Melanocyte of skin (primary cell): ENCODE data around the gene STX5. TPM values are rescaled to one million over a fixed set of nuclear protein-coding genes. Genes with fewer than 3 reads are reported as not detected.

Experiments used
- small RNA-seq, 2 donors: library from RNA; depleted of rRNA; stranded (forward); fragments of <200 nt; gene quantifications; one replicate each; pipeline ENCODE3, GENCODE V24; 2012
- total RNA-seq, 2 donors: library from RNA; depleted of rRNA; stranded (reverse); fragments of >200 nt; gene quantifications; 2 replicates each; pipeline ENCODE4 v1.2.3, GENCODE V29; 2012

The STX5 gene, protein sequence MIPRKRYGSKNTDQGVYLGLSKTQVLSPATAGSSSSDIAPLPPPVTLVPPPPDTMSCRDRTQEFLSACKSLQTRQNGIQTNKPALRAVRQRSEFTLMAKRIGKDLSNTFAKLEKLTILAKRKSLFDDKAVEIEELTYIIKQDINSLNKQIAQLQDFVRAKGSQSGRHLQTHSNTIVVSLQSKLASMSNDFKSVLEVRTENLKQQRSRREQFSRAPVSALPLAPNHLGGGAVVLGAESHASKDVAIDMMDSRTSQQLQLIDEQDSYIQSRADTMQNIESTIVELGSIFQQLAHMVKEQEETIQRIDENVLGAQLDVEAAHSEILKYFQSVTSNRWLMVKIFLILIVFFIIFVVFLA
- 10 to 100 TPM; 22.0 to 26.5 TPM for total RNA-seq

DNA sequence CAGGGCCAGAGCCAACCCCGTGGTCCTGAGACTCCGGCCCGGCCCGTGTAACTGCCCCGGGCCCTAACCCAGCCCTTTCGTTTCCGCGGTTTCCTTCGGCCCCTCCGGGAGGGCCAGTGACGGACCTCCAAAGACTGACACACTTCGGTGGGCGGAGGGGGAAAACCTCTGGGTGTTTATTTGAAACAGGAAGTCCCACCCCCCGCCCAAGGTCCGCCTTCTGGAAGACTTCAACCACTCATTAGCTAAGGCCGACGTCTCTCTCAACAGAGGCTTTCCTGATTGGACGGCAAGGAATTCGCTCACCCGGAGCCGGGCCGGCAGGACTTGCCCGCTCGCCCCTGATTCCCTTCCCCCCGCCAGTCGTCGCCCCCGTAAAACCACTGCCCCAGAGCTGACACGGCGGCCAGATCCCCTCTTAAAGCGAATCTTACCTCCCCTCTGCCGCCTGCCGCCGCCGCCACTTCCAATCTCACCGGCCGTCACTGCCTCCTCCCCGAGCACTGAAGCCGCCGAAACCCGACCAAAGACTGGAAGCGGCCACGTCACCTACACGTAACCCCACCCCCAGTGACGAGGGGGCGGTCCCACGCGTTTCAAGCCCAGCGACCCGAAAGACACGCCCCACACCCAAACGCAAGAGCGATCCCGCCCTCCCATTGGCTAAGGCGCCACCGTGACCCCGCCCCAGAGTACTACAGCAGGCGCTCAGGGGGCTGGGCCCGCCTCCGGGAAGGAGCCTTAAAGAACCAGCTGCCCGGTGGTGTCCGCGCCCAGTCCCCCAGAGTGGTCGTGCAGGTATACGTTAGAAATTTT, at the start of gene STX5:
STX5 (minus strand) TSS at position 532 of the 816 bp plus-strand sequence. CDS start 808 bp downstream, outside the sequence.

DNA sequence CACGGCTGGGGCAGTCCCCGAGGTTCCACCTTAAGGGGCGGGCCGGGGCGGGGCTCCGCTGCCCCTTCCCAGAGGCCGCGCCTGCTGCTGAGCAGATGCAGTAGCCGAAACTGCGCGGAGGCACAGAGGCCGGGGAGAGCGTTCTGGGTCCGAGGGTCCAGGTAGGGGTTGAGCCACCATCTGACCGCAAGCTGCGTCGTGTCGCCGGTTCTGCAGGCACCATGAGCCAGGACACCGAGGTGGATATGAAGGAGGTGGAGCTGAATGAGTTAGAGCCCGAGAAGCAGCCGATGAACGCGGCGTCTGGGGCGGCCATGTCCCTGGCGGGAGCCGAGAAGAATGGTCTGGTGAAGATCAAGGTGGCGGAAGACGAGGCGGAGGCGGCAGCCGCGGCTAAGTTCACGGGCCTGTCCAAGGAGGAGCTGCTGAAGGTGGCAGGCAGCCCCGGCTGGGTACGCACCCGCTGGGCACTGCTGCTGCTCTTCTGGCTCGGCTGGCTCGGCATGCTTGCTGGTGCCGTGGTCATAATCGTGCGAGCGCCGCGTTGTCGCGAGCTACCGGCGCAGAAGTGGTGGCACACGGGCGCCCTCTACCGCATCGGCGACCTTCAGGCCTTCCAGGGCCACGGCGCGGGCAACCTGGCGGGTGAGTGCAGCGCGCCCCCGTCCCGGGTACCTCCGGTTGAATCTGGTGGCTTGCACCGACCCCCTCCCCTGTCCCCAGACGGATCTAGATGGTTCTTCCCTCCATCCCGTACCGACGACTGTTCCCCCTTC, 49.1 kb upstream of the STX5 start, which contains the start of gene SLC3A2:
SLC3A2 (plus strand) TSS at position 94 of the 776 bp plus-strand sequence; CDS start at position 222, 128 bp downstream.

DNA sequence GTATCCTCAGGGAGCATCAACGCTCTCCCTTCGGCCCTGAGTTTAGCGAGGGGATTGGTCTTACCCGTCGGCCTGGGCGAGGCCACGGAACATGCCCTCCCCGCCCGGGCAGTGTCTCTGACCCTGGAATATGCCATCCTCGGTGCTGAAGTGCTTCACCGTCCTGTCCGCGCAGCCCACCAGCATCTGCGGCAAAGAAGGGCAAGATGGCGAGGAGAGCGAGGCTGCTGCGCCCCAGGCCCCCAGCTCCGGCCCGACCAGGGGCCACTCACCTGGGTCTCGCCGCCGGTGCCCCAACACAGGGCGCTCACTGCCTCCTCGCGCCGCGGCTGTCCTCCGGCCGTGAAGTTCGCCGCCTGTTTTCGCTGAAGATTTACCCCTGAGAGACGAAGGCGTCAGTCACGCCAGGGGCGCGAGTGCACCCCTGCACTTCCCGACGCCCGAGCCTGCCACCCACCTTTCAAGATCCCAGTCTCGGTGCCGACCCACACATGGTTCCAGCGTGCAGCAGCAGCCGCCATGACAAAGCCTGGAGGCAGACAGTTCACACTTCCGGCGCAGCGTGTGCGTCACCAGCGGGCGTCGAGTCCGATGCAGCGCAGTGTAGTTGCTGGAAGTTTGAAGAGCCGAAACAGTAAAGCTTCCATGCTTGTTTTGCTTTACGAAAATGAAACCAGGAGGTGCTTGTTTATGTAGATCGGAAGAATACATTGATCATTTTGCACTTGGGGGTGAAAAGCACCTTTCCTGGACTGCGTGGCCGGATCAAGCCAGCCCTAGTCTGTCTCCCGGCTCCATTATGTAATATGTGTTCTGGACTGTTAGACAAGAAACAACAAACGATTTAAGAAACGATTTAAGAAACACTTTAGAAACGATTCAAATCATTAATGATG, 7.4 kb upstream of the STX5 start, which contains the start of gene WDR74:
WDR74 (minus strand) TSS at position 541 of the 896 bp plus-strand sequence; CDS start at position 521, 20 bp downstream.

DNA sequence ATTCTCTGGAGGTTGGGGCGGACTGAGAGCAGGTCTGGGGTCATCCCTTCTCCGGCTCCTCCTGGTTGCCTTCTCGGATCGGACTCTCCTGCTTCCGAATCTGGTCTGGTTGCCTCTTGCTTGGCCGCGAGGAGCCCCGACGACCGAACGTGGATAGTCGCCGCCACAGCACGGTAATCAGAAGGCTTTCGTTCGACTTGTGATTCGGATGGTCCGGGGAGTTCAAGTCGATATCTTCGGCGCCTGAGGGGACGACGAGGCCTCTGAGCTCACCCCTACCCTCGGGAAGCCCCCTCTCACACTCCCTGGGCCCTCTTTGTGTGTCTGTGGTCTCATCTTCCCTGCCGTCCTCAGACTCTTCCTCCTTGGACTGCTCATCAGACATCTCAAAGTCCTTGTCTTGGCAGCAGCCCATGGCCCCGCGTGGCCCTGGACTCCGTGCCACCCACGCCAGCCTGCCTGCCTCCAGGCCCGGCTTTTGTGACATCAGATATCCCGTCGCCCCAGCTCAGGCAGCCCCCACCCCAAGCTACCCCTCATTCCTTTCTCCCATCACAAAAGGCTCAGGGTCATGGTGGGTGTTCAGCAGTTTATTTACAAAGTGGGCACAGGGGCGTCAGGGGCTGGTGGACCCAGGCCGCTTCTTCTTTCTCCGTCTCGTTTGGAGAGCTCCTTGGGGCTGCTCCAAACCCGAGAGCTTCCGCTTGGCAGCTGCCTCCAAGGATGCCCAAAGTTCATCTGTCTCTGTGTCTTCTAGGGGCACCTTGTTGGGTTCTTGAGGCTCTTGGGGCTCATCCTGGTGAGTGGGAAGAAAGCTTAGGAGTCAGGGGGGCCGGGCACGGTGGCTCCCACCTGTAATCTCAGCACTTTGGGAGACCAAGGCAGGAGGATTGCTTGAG, 734 bp upstream of the STX5 start, which contains the start of gene TEX54:
TEX54 (minus strand) TSS at position 506 of the 899 bp plus-strand sequence.

DNA sequence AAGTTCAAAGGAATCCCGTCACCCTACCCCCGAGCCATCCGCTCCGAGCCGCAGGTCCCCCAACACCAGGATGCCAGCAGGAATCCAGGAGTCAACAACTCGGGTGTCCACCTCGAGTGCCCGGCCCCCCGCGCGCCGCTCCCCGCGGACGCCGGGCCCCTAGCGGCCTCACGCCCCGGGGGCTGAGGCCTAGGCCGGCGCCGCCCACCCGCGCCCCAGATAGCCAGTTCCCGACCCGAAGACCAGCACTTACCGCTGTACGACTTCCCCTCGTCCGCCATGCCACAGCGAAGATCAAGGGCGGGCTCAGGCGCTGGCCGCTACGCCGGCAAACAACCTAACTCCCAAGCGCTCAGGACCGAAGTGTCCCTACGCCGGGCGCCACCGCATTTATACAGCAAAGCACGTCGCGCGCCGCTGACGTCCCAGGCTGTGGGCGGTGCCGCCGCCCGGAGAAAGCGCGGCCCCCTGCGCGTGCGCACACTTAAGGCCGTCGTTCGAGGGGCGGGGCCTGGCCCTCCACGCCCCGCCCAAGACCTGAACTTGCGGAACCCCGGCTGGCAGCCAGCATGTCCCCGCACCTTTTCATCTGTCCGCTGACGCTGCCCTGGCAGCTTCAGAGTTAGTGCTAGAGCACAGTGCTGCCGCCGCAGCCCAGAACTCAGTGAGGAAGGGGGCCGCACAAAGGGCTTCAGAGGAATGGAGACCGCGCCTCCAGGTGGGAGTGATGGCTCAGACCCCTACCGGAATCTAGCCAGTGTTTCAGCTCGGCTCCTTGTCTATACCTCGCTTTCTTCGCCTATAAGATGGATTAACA, 26.6 kb downstream of the STX5 start, which contains the start of gene NXF1:
NXF1 (minus strand) TSS at position 365 of the 817 bp plus-strand sequence; CDS start at position 281, 84 bp downstream.

DNA sequence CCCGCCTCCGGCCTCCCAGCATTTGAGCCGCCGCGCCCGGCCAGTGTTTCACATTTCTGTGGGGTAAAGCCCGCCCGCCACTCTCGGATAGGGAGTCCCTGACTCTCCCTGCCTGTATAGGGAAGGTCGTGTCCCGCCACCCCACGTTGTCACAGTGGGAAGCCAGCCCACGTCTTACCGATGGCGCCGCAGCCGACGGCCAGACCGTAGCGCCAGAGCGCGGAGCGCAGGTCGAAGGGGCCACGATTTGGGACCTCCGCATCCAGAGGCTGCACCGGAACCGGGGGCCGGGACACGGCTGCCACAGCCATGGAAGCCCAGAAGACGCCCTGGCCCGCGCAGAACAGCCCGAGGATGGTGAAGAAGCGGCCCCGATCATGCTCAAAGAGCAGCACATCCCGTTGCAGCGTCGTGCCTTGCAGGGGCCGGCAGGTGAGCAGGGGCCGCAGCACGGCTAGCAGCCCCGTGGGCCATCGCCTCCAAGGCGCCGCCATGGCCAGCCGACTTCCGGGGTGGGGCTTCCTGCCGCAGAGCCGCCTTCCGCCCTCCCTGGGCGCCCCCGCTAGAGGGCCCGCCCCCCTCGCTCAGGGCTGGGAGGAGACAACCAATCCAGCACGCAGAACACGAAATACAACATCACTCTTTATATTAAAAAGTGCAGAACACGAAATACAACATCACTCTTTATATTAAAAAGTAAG, 40.2 kb downstream of the STX5 start, which contains the start of gene TMEM223:
TMEM223 (minus strand) TSS at position 506 of the 701 bp plus-strand sequence; CDS start at position 494, 12 bp downstream.

DNA sequence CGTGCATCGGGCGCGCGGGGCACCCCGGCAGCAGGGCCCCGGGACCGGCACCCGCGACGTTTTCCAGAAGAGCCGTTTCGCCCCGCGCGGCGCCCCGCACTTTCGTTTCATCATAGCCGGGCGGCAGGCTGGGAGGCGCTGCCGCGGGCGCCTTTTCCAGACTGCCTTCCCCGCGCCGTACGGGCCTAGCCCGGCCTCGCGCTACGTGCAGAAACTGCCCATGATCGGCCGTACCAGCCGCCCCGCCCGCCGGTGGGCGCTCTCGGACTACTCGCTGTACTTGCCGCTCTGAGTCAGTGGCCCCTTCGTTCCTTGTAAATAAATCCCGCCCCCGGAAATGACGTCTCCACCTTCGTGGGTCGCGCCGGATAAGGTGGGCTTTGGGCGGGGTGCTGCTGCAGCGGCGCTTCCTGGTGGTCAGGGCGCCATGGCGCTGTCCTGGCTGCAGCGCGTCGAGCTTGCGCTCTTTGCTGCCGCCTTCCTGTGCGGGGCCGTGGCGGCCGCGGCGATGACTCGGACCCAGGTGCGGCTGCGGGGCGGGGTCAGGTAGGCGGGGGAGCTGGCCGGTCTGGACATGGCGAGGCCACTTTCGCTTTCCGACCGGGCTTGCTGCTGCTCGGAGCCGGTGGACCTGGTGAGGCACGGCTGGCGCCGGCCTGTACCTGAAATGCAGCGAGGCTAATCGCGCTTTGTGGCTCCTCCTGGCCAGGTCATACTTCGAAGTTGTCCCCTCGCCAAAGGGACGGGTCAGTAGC, 44.7 kb downstream of the STX5 start, which contains the start of gene TMEM179B:
TMEM179B (plus strand) TSS at position 398 of the 755 bp plus-strand sequence; CDS start at position 428, 30 bp downstream.

DNA sequence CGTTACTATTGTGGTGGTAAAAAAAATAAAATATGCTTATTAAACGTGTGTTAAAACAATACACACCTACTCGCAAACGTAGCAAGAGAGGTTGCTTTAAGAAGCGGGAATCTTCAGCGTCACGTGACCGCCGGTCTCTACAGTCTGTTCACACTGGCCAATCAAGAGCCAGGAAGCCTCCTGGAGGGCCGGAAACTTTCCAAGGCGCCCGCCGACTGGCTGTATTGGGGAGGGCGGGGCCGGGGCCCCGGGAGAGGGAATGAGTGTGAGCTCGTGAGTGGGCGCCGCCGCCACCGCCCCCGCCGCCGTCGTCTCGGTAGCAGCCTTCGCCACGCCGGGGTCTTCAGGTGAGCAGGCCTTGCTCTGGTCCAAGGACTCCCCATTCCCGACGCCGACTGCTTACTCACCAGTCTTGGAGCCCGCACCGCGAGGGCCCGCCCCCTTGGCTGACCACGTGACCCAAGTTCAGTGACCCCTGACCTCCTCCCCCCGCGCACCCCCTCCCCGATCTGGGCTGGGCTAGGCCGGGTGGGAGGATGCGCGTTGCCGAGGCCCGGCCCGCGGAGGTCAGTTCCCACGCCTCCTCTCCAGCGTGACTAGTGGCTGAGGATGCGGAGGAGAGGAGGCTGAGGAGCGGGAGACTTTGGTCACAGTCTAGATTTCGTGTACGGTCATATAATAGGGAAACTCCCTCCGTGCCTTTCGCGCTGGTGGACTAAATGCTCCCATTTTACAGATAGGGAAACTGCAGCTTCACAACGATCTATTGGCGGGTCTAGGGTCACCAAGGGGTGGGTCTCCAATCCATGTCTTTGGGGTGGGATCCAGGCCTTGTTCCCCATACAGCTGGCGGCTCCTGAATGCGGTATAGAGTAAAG, 60.5 kb downstream of the STX5 start, which contains the start of gene TAF6L:
TAF6L (plus strand) TSS at position 253 of the 878 bp plus-strand sequence. CDS start 4,388 bp downstream, outside the sequence.

Small RNA genes lying within 50 kb of the gene (small RNA-seq; reads per million reads assigned to genes)
- gene MIR6514: 1.1 to 1.7 reads per million in 2 donors
- 0 reads per million in 2 donors for gene RF00099
- 0 reads per million in 2 donors for gene RNU6-118P
- gene SNORD22: 0 reads per million in 2 donors
- gene SNORD26: 0 reads per million in 2 donors
- 0 reads per million in 2 donors for gene SNORD27
- 0 reads per million in 2 donors for gene SNORD28
- gene SNORD30: 66.9 to 73.6 reads per million in 2 donors

Other genes starting within 250 kb of the STX5 start
- 1 to 10 TPM; 6.5 to 7.0 TPM for gene TUT1, start 240.5 kb downstream of the STX5 start, total RNA-seq
- 100 to 1,000 TPM; 102 to 164 TPM for gene MTA2, start 230.2 kb downstream of the STX5 start, total RNA-seq
- 10 to 100 TPM; 15.3 to 19.3 TPM for gene EML3, start 219.3 kb downstream of the STX5 start, total RNA-seq
- gene ROM1, start 218.8 kb downstream of the STX5 start, total RNA-seq: 1 to 10 TPM in 1 of 2 donors, under 1 TPM in 1; 1.00 to 1.0 TPM
- 10 to 100 TPM; 50.3 to 51.3 TPM for gene B3GAT3, start 210.1 kb downstream of the STX5 start, total RNA-seq
- gene GANAB, start 185.4 kb downstream of the STX5 start, total RNA-seq: 100 to 1,000 TPM; 140 to 155 TPM
- 10 to 100 TPM; 26.2 to 28.0 TPM for gene INTS5, start 178.7 kb downstream of the STX5 start, total RNA-seq
- 10 to 100 TPM; 26.5 to 36.0 TPM for gene C11orf98, start 166.8 kb downstream of the STX5 start, total RNA-seq
- 1 to 10 TPM; 6.7 to 7.6 TPM for gene CSKMT, start 166.7 kb downstream of the STX5 start, total RNA-seq
- 1 to 10 TPM; 5.9 to 7.3 TPM for gene UQCC3, start 160.4 kb downstream of the STX5 start, total RNA-seq
- gene LBHD1, start 159.8 kb downstream of the STX5 start, total RNA-seq: 1 to 10 TPM; 4.3 to 5.5 TPM
- 10 to 100 TPM; 59.2 to 83.9 TPM for gene UBXN1, start 153.0 kb downstream of the STX5 start, total RNA-seq
- 1 to 10 TPM; 1.0 to 1.3 TPM for gene LRRN4CL, start 142.5 kb downstream of the STX5 start, total RNA-seq
- 10 to 100 TPM; 70.3 to 71.9 TPM for gene BSCL2, start 124.6 kb downstream of the STX5 start, total RNA-seq
- not detected for gene GNG3, start 124.4 kb downstream of the STX5 start, total RNA-seq
- 10 to 100 TPM in 1 of 2 donors, 1 to 10 TPM in 1; 5.7 to 10.3 TPM for gene HNRNPUL2, start 104.6 kb downstream of the STX5 start, total RNA-seq
- gene TTC9C, start 103.6 kb downstream of the STX5 start, total RNA-seq: 10 to 100 TPM; 27.2 to 33.6 TPM
- 10 to 100 TPM in 1 of 2 donors, 1 to 10 TPM in 1; 6.3 to 14.5 TPM for gene ZBTB3, start 77.9 kb downstream of the STX5 start, total RNA-seq
- gene POLR2G, start 70.5 kb downstream of the STX5 start, total RNA-seq: 10 to 100 TPM; 37.9 to 72.9 TPM
- gene TAF6L, start 60.7 kb downstream of the STX5 start, total RNA-seq: 10 to 100 TPM; 28.0 to 31.0 TPM
- gene TMEM179B, start 44.6 kb downstream of the STX5 start, total RNA-seq: 10 to 100 TPM; 50.3 to 60.6 TPM
- gene TMEM223, start 40.0 kb downstream of the STX5 start, total RNA-seq: 10 to 100 TPM; 14.5 to 23.0 TPM
- gene NXF1, start 26.6 kb downstream of the STX5 start, total RNA-seq: 10 to 100 TPM; 31.7 to 32.0 TPM
- not detected for gene TEX54, start 790 bp upstream of the STX5 start, total RNA-seq
- 10 to 100 TPM; 33.7 to 87.9 TPM for gene WDR74, start 7.5 kb upstream of the STX5 start, total RNA-seq
- 100 to 1,000 TPM; 486 to 693 TPM for gene SLC3A2, start 48.8 kb upstream of the STX5 start, total RNA-seq
- gene CHRM1, start 89.3 kb upstream of the STX5 start, total RNA-seq: 1 to 10 TPM in 1 of 2 donors, under 1 TPM in 1; under 0.01 to 1.3 TPM
- gene SLC22A6, start 152.9 kb upstream of the STX5 start, total RNA-seq: not detected
- not detected for gene SLC22A8, start 183.8 kb upstream of the STX5 start, total RNA-seq